Spleen (tissue), 7 donors: ENCODE data around the gene KANSL1.
"Not testable (repeated sequence)": the region's sequence is repeated elsewhere in the genome, so short reads cannot be mapped to it uniquely, and the experiment has no call there.

ENCODE experiments used
- CTCF ChIP-seq, 11 experiments: fragments of 200-600 bp in 7 of 11; fragments of 450-650 bp in 4 of 11; sonication (generic) in 4 of 11; IDR thresholded peaks in 8 of 11; conservative IDR thresholded peaks in 3 of 11; 1 replicate in 7 of 11; 2 replicates in 4 of 11; pipeline versions ENCODE4 v1.4.0 to v1.8.0; 2016 to 2021; ENCODE audit warnings: antibody characterized with exemption in 11 of 11, inconsistent platforms in 4 of 11, mild to moderate bottlenecking in 1 of 11
- POLR2A ChIP-seq, 3 donors: fragments of 450-650 bp; IDR thresholded peaks; one replicate each; pipeline ENCODE4 v1.5.1; 2017; ENCODE audit warnings: antibody characterized with exemption in 3 of 3, mild to moderate bottlenecking in 1 of 3
- POLR2AphosphoS5 ChIP-seq, 3 donors: sonication (generic); formaldehyde crosslinking; IDR thresholded peaks; one replicate each; pipeline ENCODE4 v1.5.1; 2017; ENCODE audit warnings: antibody characterized with exemption in 3 of 3
- donor health status: DM: no; HTN: no; CAD: no; lungs with moderate emphysema.
- donor health status: DM: no; HTN: no; CAD: no.
- donor health status: DM: no; HTN: no; CAD: no.

DNA sequence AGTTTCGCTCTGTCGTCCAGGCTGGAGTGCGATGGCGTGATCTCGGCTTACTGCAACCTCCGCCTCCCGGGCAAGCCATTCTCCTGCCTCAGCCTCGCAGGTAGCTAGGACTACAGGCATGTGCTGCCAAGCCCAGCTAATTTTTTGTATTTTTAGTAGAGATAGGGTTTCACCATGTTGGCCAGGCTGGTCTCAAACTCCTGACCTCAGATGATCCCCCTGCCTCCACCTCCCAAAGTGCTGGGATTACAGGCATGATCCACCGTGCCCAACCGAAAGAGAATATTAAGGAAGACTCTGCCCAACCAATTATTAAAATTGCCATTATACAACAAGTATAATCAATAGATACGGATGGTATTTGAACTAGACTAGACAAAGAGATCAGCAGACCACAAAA, 82.0 kb downstream of the KANSL1 start:
- TF ChIP-seq CTCF (IDR thresholded peaks at IDR 0.05 in 8 of 11, conservative IDR thresholded peaks at IDR 0.05 in 3 of 11); POLR2AphosphoS5 (IDR thresholded peaks at IDR 0.05); POLR2A (IDR thresholded peaks at IDR 0.05): not testable (repeated sequence)
